Measurements from ENCODE around the gene RHOT1.

DNA sequence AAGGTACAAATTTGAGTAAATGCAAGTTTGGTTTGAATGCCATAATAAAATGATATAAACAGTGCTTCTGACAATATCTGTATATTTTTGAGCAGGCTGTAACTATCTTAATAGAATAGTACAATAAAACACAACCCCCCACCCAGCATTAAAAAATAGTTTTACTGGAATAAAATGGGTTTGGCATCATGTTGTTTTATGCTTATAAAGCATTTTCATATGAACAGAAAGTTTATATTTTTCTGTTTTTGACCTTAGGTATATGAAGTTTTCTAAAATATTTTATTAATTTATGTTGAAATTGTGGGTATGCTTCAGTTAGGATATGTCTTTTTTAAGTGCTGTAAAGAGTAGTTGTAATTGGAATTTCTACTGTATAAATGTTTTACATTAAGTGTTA is 66.1 kb downstream of the RHOT1 start:
- TF ChIP-seq ZNF274 (IDR thresholded peaks at IDR 0.05; ENCODE audit: low read depth, low read length) (no peak), SUZ12 (IDR thresholded peaks at IDR 0.05; ENCODE audit: extremely low read depth, insufficient read depth, insufficient read length) (no peak), YY1 (IDR thresholded peaks at IDR 0.05; ENCODE audit: insufficient read depth, insufficient read length) (no peak)

Measured in NT2/D1 (cell line).